A549 (cell line): ENCODE measurements around the gene KIT. TPM values are rescaled to one million over a fixed set of nuclear protein-coding genes. Genes with fewer than 3 reads are reported as not detected.

Experiments
- ATAC-seq, 2 experiments: fragments of 200-7000 bp in 1 of 2; fragments of >200 bp in 1 of 2; cut with Nextera tagmentation in 1 of 2; cut with Tn5 transposase in 1 of 2; 3 replicates each; pipeline versions ENCODE4 v1.8.0 to v1.9.1; 2018 to 2020; ENCODE audit warnings: mild to moderate bottlenecking in 1 of 2, moderate library complexity in 1 of 2
- CTCF ChIA-PET: fragments of 300-600 bp; sonication (Branson Sonifier 250); formaldehyde crosslinking; extraction: SDS; loops from one replicate; lab custom pipeline; 2021; ENCODE audit warnings: antibody characterized with exemption, inconsistent platforms; lab: Yijun Ruan, JAX
- POLR2A ChIA-PET: fragments of 350-600 bp; formaldehyde crosslinking; extraction: SDS; loops from one replicate; lab custom pipeline; 2021; ENCODE audit warnings: antibody characterized with exemption, inconsistent platforms; lab: Yijun Ruan, JAX
- DNase-seq, 2 experiments: peaks; one replicate each; pipeline versions ENCODE4 v3.0.0 to v3.0.0-alpha.2; 2011 to 2016; ENCODE audit warnings: low read depth in 1 of 2, low spot score in 1 of 2
- FAIRE-seq: peaks from 2 replicates; lab custom pipeline; 2011; peaks lifted over from hg19 to GRCh38; lab: Jason Lieb, UNC
- H3K27ac ChIP-seq, 2 experiments: fragments of >200 bp; sonication (Bioruptor Twin); formaldehyde crosslinking; 3 replicates each; pipeline ENCODE4 v1.5.1; 2016 to 2017
- H3K4me1 ChIP-seq: fragments of >200 bp; sonication (Bioruptor Twin); formaldehyde crosslinking; 3 replicates; pipeline ENCODE4 v1.6.1; 2016
- H3K4me2 ChIP-seq: fragments of >200 bp; sonication (Bioruptor Twin); formaldehyde crosslinking; 3 replicates; pipeline ENCODE4 v1.6.1; 2016
- H3K4me3 ChIP-seq: fragments of >200 bp; sonication (Bioruptor Twin); formaldehyde crosslinking; 3 replicates; pipeline ENCODE4 v1.5.1; 2016
- H3K9me3 ChIP-seq: fragments of >200 bp; sonication (Bioruptor Twin); formaldehyde crosslinking; 3 replicates; pipeline ENCODE4 v1.6.1; 2016
- CBX8 ChIP-seq: fragments of 200-600 bp; sonication (generic); IDR thresholded peaks from 2 replicates; pipeline ENCODE4 v1.6.1; 2016
- CEBPB ChIP-seq, 2 experiments: fragments of >200 bp in 1 of 2; sonication (Bioruptor Twin) in 1 of 2; formaldehyde crosslinking in 1 of 2; IDR thresholded peaks; 2 replicates each; pipeline ENCODE4 v1.6.1; 2012 to 2016
- CHD2 ChIP-seq: fragments of 150-350 bp; IDR thresholded peaks from 2 replicates; pipeline ENCODE4 v1.6.1; 2014; ENCODE audit warnings: low read length; ENCODE audit not compliant: partially characterized antibody
- CTCF ChIP-seq: fragments of >200 bp; sonication (Bioruptor Twin); formaldehyde crosslinking; IDR thresholded peaks from 3 replicates; pipeline ENCODE4 v1.5.1; 2016
- EHF ChIP-seq: fragments of 250-450 bp; sonication (Bioruptor Pico); IDR thresholded peaks from 2 replicates; pipeline ENCODE4 v1.5.0; 2020; ENCODE audit warnings: mild to moderate bottlenecking
- EHMT2 ChIP-seq: fragments of 200-600 bp; sonication (generic); IDR thresholded peaks from 2 replicates; pipeline ENCODE4 v1.6.1; 2016; ENCODE audit warnings: antibody characterized with exemption, low read depth, mild to moderate bottlenecking, moderate library complexity
- FOSB ChIP-seq: fragments of 250-450 bp; sonication (Bioruptor Pico); IDR thresholded peaks from 2 replicates; pipeline ENCODE4 v1.5.0; 2020; ENCODE audit warnings: mild to moderate bottlenecking, moderate library complexity
- HDAC2 ChIP-seq: fragments of 200-600 bp; sonication (generic); IDR thresholded peaks from 2 replicates; pipeline ENCODE4 v1.6.1; 2016
- HEYL ChIP-seq: fragments of 250-450 bp; sonication (Bioruptor Pico); IDR thresholded peaks from 2 replicates; pipeline ENCODE4 v1.8.0; 2021; ENCODE audit warnings: mild to moderate bottlenecking, moderate library complexity
- HOXB13 ChIP-seq: fragments of 250-450 bp; sonication (Bioruptor Pico); IDR thresholded peaks from 2 replicates; pipeline ENCODE4 v1.5.0; 2020; ENCODE audit warnings: low read depth, mild to moderate bottlenecking, moderate library complexity
- KDM1A ChIP-seq: fragments of 200-600 bp; sonication (generic); IDR thresholded peaks from 2 replicates; pipeline ENCODE4 v1.6.1; 2016; ENCODE audit warnings: low read depth, mild to moderate bottlenecking
- MAX ChIP-seq: IDR thresholded peaks from 2 replicates; pipeline ENCODE4 v1.6.1; 2012
- NPAS2 ChIP-seq: fragments of 250-450 bp; sonication (Bioruptor Pico); IDR thresholded peaks from 2 replicates; pipeline ENCODE4 v1.8.0; 2022; ENCODE audit warnings: mild to moderate bottlenecking, moderate library complexity, borderline replicate concordance
- POLR2AphosphoS2 ChIP-seq: conservative IDR thresholded peaks from 2 replicates; pipeline ENCODE4 v1.6.1; 2012; ENCODE audit warnings: low read length, improper control_type of control experiment, inconsistent platforms
- RCOR1 ChIP-seq: fragments of 150-350 bp; IDR thresholded peaks from 2 replicates; pipeline ENCODE4 v1.6.1; 2014; ENCODE audit warnings: antibody characterized with exemption, low read length, low read depth
- SREBF2 ChIP-seq: fragments of 450-650 bp; IDR thresholded peaks from 2 replicates; pipeline ENCODE4 v1.6.1; 2014; ENCODE audit warnings: mild to moderate bottlenecking, moderate library complexity
- ZFP36 ChIP-seq: fragments of 450-650 bp; IDR thresholded peaks from 2 replicates; pipeline ENCODE4 v1.6.1; 2014; ENCODE audit warnings: borderline replicate concordance; ENCODE audit not compliant: partially characterized antibody
- ZNF302 ChIP-seq: fragments of 250-450 bp; sonication (Bioruptor Pico); IDR thresholded peaks from 2 replicates; pipeline ENCODE4 v1.9.0; 2021; ENCODE audit warnings: inconsistent platforms, mild to moderate bottlenecking, moderate library complexity
- WGBS: methylation state at CpG from one replicate; pipeline ENCODE4 v1.1.6; 2017; ENCODE audit errors: missing lambda C conversion rate; 5-methylcytosine and 5-hydroxymethylcytosine counted together
- polyA plus RNA-seq, 4 experiments: library from polyadenylated mRNA; depleted of rRNA in 3 of 4; stranded (reverse); fragments of >200 nt; fragmentation: RNase III in 1 of 4; extraction: RNeasy Plus Mini Kit Qiagen cat#74134 plus additional on column Dnase treatment in 1 of 4; gene quantifications; 2 replicates in 3 of 4; 3 replicates in 1 of 4; pipeline ENCODE4 v1.2.3, GENCODE V29; 2011 to 2017
- TF ChIP-seq, protein P1 (sequence below): fragments of 450-650 bp; IDR thresholded peaks from 2 replicates; pipeline ENCODE4 v1.6.1; 2014; ENCODE audit warnings: antibody characterized with exemption
- TF ChIP-seq, protein P2 (sequence below): fragments of 150-350 bp; IDR thresholded peaks from 2 replicates; pipeline ENCODE4 v1.6.1; 2014; ENCODE audit warnings: low read depth, mild to moderate bottlenecking, low read length

The KIT gene
- polyA plus RNA-seq, 2 of the 4 experiments (the other 2 are of a cell fraction): not detected

DNA sequence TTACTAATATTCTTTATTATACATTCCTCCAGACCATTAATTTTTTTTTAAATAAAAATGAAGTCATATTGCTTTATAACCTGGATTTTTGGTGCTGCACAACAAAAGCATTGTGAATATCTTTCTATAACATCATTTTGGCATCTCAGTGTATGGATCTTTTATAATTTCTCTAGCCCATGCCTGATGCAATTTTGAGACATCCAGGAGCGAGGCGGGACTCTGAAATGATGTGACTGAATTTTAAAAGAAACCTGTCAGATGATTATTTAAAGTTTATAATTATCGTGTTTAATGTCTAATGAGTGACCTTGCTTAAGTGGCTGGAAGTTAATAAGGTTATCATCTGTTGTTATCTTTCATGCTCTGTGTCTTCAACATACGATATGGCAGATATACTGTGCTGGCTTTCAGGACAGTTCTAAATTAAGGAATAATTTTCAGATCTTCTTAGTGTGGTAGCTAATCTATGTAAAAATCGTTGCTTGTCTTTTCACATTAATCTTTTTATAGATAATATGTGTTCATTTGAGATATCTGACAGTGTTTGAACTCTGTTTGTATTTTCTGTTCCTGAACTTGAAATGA lies 58.8 kb downstream of the KIT start:
- no peak overlapping the region for H3K27ac ChIP-seq
- H3K4me3 ChIP-seq: no peak overlapping the region
- CTCF ChIA-PET: no interaction called here
- ATAC-seq (no peak), FAIRE-seq (no peak), DNase-seq (no peak)
- no peaks in the 10 kb centered on the region for H3K9me3 ChIP-seq
- TF ChIP-seq CTCF (no peak), NPAS2 (no peak), SREBF2 (no peak), HEYL (CRISPR knock-in tag) (no peak), MAX (no peak), CEBPB (IDR thresholded peaks at IDR 0.05) (no peak)
- POLR2A ChIA-PET: no interaction called here
- whole genome bisulfite sequencing: 29% methylated on average over 5 of the region's 5 CpGs
- H3K4me1 ChIP-seq: no peaks in the 10 kb centered on the region
- H3K4me2 ChIP-seq: no peak overlapping the region

DNA sequence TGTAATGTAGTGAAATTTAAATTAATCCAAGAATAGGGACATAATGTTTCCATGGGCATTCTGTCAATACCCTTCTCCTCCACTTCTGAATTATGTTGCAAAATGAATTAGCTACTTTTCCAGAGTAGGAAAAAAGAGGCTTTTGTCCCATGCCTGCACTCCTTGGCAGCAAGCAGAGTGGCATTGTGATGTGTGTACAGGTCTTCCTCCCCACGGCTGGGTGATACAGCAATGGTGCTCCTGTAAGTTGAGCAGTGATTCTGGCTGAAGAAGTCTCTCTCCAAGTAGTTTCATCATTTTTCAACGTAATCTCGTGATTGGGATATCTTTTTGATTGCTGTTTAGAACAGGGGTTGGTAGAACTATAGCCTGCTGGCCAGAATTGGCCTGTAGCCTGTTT lies 59.9 kb downstream of the KIT start:
- H3K4me3 ChIP-seq: no peak overlapping the region
- POLR2A ChIA-PET: no interaction called here
- CTCF ChIA-PET: no interaction called here
- TF ChIP-seq EHF (CRISPR knock-in tag): no peak
- no peak for TF ChIP-seq HEYL (CRISPR knock-in tag)
- no peak for TF ChIP-seq CBX8
- no peak for TF ChIP-seq RCOR1
- no peak for TF ChIP-seq KDM1A
- TF ChIP-seq, protein P1, sequence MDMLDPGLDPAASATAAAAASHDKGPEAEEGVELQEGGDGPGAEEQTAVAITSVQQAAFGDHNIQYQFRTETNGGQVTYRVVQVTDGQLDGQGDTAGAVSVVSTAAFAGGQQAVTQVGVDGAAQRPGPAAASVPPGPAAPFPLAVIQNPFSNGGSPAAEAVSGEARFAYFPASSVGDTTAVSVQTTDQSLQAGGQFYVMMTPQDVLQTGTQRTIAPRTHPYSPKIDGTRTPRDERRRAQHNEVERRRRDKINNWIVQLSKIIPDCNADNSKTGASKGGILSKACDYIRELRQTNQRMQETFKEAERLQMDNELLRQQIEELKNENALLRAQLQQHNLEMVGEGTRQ: no peak
- no peak for TF ChIP-seq EHMT2
- TF ChIP-seq CHD2: no peak
- TF ChIP-seq CTCF: no peak
- TF ChIP-seq FOSB (CRISPR knock-in tag): no peak
- TF ChIP-seq ZNF302: no peak
- TF ChIP-seq HDAC2: no peak
- TF ChIP-seq, protein P2, sequence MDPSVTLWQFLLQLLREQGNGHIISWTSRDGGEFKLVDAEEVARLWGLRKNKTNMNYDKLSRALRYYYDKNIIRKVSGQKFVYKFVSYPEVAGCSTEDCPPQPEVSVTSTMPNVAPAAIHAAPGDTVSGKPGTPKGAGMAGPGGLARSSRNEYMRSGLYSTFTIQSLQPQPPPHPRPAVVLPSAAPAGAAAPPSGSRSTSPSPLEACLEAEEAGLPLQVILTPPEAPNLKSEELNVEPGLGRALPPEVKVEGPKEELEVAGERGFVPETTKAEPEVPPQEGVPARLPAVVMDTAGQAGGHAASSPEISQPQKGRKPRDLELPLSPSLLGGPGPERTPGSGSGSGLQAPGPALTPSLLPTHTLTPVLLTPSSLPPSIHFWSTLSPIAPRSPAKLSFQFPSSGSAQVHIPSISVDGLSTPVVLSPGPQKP: no peak
- no peak for TF ChIP-seq MAX
- H3K9me3 ChIP-seq: no peaks in the 10 kb centered on the region
- no peaks in the 10 kb centered on the region for H3K4me1 ChIP-seq
- no peak overlapping the region for H3K27ac ChIP-seq
- no peak for DNase-seq
- no peak overlapping the region for H3K4me2 ChIP-seq
- WGBS: 0% methylated on average over 3 of the region's 3 CpGs
- FAIRE-seq: no peak
- no peak for ATAC-seq

GRCh38 chr4:54719378-54719777 lies 61.6 kb downstream of the KIT start:
- WGBS: 65% methylated on average over 3 of the region's 3 CpGs
- DNase-seq (no peak), FAIRE-seq (no peak), ATAC-seq (no peak)
- POLR2A ChIA-PET: no interaction called here
- TF ChIP-seq HOXB13 (CRISPR knock-in tag): no peak
- TF ChIP-seq ZFP36: no peak
- no peak for TF ChIP-seq ZNF302
- TF ChIP-seq POLR2AphosphoS2: no peak
- no peak overlapping the region for H3K27ac ChIP-seq
- H3K9me3 ChIP-seq: no peaks in the 10 kb centered on the region
- no peak overlapping the region for H3K4me2 ChIP-seq
- no peak overlapping the region for H3K4me3 ChIP-seq
- CTCF ChIA-PET: interaction anchor here (0.6 kb wide), 1 partner anchor 23 kb away, joined by 3 read pairs; no protein-coding TSS in a partner anchor
- no peaks in the 10 kb centered on the region for H3K4me1 ChIP-seq
